ENCODE measurements around the gene LSR.

The LSR gene

DNA sequence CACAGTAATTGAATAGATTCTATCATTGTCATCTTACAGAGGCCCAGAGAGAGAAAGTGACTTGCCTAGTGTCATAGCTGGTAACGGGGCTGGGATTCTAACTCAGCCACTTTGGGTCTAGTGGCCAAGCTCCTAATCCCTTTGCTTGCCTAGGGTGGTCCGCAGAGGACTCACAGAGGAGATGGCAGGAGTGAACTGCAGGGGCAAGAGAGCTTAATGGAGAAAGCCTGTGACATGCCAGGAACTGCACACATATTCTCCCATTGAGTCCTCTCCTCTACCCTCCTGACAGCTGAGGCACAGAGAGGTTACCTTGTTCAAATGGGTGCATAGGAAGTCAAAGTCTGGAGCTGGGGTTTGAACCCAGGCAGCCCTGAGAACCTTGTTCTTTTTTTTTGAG lies 2.7 kb downstream of the LSR start:
- no peak overlapping the region for H3K27ac ChIP-seq (ENCODE audit: low read depth, low read length, poor library complexity, severe bottlenecking)
- peaks cover 21% of the 10 kb centered on the region for H3K4me1 ChIP-seq (ENCODE audit: insufficient read depth, low read length, severe bottlenecking)
- H3K79me2 ChIP-seq (ENCODE audit: insufficient read depth, low read length) = peaks cover 10% of the 10 kb centered on the region; the same call in 1 of the 2 replicates
- H2AFZ ChIP-seq (ENCODE audit: low read length) = no peak overlapping the region
- TF ChIP-seq, protein P1, sequence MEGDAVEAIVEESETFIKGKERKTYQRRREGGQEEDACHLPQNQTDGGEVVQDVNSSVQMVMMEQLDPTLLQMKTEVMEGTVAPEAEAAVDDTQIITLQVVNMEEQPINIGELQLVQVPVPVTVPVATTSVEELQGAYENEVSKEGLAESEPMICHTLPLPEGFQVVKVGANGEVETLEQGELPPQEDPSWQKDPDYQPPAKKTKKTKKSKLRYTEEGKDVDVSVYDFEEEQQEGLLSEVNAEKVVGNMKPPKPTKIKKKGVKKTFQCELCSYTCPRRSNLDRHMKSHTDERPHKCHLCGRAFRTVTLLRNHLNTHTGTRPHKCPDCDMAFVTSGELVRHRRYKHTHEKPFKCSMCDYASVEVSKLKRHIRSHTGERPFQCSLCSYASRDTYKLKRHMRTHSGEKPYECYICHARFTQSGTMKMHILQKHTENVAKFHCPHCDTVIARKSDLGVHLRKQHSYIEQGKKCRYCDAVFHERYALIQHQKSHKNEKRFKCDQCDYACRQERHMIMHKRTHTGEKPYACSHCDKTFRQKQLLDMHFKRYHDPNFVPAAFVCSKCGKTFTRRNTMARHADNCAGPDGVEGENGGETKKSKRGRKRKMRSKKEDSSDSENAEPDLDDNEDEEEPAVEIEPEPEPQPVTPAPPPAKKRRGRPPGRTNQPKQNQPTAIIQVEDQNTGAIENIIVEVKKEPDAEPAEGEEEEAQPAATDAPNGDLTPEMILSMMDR (IDR thresholded peaks at IDR 0.05; ENCODE audit: low read length) = no peak
- no peak for TF ChIP-seq EZH2 (IDR thresholded peaks at IDR 0.05; ENCODE audit: borderline replicate concordance, low read length)
- no peak overlapping the region for H3K4me3 ChIP-seq (ENCODE audit: low read depth, low read length, poor library complexity, severe bottlenecking)
- H4K20me1 ChIP-seq (ENCODE audit: insufficient read depth, low read length) = no peaks in the 10 kb centered on the region
- no peaks in the 10 kb centered on the region for H3K9me2 ChIP-seq (ENCODE audit: low read depth, low read length)
- no peak overlapping the region for H3K9ac ChIP-seq (ENCODE audit: low read length)
- H3F3A ChIP-seq (ENCODE audit: insufficient read depth, low read length) = peaks cover 7% of the 10 kb centered on the region; the same call in 1 of the 2 replicates
- H3K9me3 ChIP-seq (ENCODE audit: low read length) = no peaks in the 10 kb centered on the region
- H3K36me3 ChIP-seq (ENCODE audit: insufficient read depth, low read length) = peaks cover 46% of the 10 kb centered on the region
- no peaks in the 10 kb centered on the region for H3K27me3 ChIP-seq (ENCODE audit: insufficient read depth, low read length)
- no peak overlapping the region for H3K4me2 ChIP-seq (ENCODE audit: low read length)

DNA sequence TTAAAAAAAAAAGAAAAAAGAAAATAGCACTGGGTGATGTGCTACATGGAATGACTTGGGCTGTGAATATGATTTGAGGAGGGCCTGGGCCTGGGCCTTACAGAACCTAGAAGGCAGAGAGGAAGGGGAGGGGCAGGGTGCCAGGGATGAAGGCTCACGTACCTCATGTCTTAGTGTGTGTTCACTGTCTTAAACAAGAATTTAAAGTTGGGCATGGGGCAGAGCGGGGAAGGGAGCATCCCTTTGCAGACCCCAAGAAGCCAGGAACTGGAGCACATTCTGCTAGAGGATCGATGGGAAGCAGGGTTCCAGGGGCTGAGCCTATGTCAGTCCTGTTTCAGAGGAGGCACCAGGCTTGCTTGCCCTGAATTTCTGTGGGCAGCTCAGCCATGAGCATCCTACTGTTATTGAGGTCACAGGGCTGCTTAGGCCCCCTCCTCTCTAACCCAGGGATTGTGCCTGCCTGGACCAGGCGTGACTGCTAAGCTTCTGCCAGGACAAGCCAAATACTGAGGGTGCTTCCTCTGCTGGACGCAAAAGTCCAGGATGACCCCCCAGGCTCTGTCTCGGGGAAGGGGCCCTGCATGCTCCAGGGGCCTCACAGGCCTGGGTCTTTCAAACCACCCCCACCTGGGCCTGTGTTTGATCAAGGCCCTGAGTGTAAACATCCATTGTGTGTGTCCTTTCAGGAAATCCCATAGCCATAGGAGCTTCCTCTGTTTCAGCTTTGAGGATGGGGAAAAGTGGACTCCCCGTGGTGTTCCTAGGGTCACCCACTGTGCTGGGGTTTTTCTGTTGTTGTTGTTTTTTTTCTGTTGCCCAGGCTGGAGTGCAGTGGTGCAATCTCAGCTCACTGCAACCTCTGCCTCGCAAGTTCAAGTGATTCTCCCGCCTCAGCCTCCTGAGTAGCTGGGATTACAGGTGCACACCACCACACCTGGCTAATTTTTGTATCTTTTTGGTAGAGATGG lies 4.8 kb downstream of the LSR start:
- Histone ChIP-seq H3K36me3 (ENCODE audit: insufficient read depth, low read length) (peaks cover 62% of the 10 kb centered on the region), H3K9ac (ENCODE audit: low read length) (no peak overlapping the region), H3K79me2 (ENCODE audit: insufficient read depth, low read length) (peaks cover 10% of the 10 kb centered on the region; the same call in 1 of the 2 replicates), H3K27ac (ENCODE audit: low read depth, low read length, poor library complexity, severe bottlenecking) (no peak overlapping the region), H4K20me1 (ENCODE audit: insufficient read depth, low read length) (no peaks in the 10 kb centered on the region), H3K4me3 (ENCODE audit: low read depth, low read length, poor library complexity, severe bottlenecking) (no peak overlapping the region), H2AFZ (ENCODE audit: low read length) (no peak overlapping the region), H3F3A (ENCODE audit: insufficient read depth, low read length) (no peaks in the 10 kb centered on the region), H3K9me2 (ENCODE audit: low read depth, low read length) (no peaks in the 10 kb centered on the region), H3K27me3 (ENCODE audit: insufficient read depth, low read length) (no peaks in the 10 kb centered on the region), H3K9me3 (ENCODE audit: low read length) (no peaks in the 10 kb centered on the region), H3K4me2 (ENCODE audit: low read length) (no peak overlapping the region), H3K4me1 (ENCODE audit: insufficient read depth, low read length, severe bottlenecking) (peaks cover 12% of the 10 kb centered on the region)
- TF ChIP-seq, protein P1 (IDR thresholded peaks at IDR 0.05; ENCODE audit: low read length) = no peak
- no peak for TF ChIP-seq EZH2 (IDR thresholded peaks at IDR 0.05; ENCODE audit: borderline replicate concordance, low read length)

DNA sequence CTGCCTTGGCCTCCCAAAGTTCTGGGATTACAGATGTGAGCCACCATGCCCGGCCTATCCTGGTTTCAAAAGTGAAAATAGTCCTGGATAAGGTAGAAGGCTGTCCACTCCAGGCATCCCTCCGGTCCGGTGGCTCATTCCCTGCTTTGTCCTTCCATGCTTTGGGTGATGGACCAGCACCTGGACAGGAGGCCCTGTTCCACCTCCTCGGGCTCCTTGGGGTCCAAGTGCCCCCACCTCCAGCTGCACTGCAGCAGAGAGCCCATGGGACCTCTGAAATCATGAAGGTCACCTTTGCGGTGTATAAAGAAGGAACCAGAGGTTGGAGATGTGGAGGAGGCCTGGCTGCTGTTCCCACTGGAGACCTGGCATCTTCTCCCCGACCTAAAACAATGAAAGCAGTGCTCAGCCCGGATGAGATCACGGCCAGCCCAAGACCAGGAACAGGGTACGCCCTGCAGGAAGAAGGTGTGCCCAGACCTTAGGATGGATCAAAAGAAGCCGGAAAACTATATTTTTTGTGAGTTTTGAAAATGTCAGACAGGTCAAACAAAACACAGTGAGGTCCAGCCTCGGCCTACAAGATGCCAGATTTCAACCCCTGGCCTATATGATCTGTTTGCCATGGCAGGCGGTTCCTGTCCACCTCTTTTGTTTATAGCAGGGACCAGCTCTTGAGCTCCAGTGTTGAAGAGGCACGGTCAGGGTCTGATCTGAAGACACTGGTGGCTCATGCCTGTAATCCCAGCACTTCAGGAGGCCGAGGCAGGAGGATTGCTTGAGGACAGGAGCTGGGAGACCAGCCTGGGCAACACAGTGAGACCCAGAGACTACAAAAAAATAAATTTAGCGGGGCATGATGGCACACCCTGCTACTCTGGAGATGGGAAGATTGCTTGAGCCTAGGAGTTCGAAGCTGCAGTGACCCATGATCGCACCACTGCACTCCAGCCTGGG lies 5.8 kb downstream of the LSR start:
- Histone ChIP-seq H3K4me3 (ENCODE audit: low read depth, low read length, poor library complexity, severe bottlenecking) (no peak overlapping the region), H3K9me3 (ENCODE audit: low read length) (no peaks in the 10 kb centered on the region), H3K36me3 (ENCODE audit: insufficient read depth, low read length) (peaks cover 71% of the 10 kb centered on the region), H3K4me1 (ENCODE audit: insufficient read depth, low read length, severe bottlenecking) (peaks cover 8% of the 10 kb centered on the region), H3K9me2 (ENCODE audit: low read depth, low read length) (no peaks in the 10 kb centered on the region), H3K79me2 (ENCODE audit: insufficient read depth, low read length) (peaks cover 3% of the 10 kb centered on the region; the same call in 1 of the 2 replicates), H3F3A (ENCODE audit: insufficient read depth, low read length) (no peaks in the 10 kb centered on the region), H3K27me3 (ENCODE audit: insufficient read depth, low read length) (no peaks in the 10 kb centered on the region), H4K20me1 (ENCODE audit: insufficient read depth, low read length) (no peaks in the 10 kb centered on the region), H3K9ac (ENCODE audit: low read length) (no peak overlapping the region), H3K27ac (ENCODE audit: low read depth, low read length, poor library complexity, severe bottlenecking) (no peak overlapping the region), H2AFZ (ENCODE audit: low read length) (no peak overlapping the region), H3K4me2 (ENCODE audit: low read length) (no peak overlapping the region)
- no peak for TF ChIP-seq EZH2 (IDR thresholded peaks at IDR 0.05; ENCODE audit: borderline replicate concordance, low read length)
- TF ChIP-seq, protein P1 (IDR thresholded peaks at IDR 0.05; ENCODE audit: low read length) = no peak
